K562 (cell line): ENCODE results near the gene FREM3. TPM values are rescaled to one million over a fixed set of nuclear protein-coding genes. Genes with fewer than 3 reads are reported as not detected.

Experiments used
- ATAC-seq: fragments of 200-7000 bp; cut with Tn5 transposase; 3 replicates; pipeline ENCODE4 v1.9.1; 2020; ENCODE audit warnings: moderate library complexity
- BruUV-seq: library from RNA; stranded (reverse); fragments of 400-500 nt; replicated peaks from 2 replicates; lab custom pipeline; 2021; lab: Mats Ljungman, UMichigan
- CTCF ChIA-PET: fragments of 300-600 bp; formaldehyde crosslinking; extraction: SDS; loops from one replicate; lab custom pipeline; 2021; ENCODE audit warnings: low intra/inter-chr PET ratio; lab: Yijun Ruan, JAX
- POLR2A ChIA-PET: fragments of 300-600, 350-650 bp; sonication (Branson Sonifier 250); formaldehyde crosslinking; extraction: SDS; loops from one replicate; lab custom pipeline; 2021; ENCODE audit warnings: antibody characterized with exemption, inconsistent platforms; lab: Yijun Ruan, JAX
- DNase-seq, 4 experiments: peaks; one replicate each; pipeline versions ENCODE4 v3.0.0 to v3.0.0-alpha.2; 2011 to 2018; ENCODE audit warnings: low spot score in 3 of 4, mixed read lengths in 3 of 4; ENCODE audit errors: extremely low read depth in 1 of 4
- FAIRE-seq: peaks from 2 replicates; lab custom pipeline; 2011; peaks lifted over from hg19 to GRCh38; lab: Jason Lieb, UNC
- H2AFZ ChIP-seq: 2 replicates; pipeline ENCODE4 v1.6.0; 2011; ENCODE audit warnings: low read depth, low read length, control low read depth, inconsistent platforms
- H3K27ac ChIP-seq: fragments of 200-600 bp; 3 replicates; pipeline ENCODE4 v1.8.0; 2011; ENCODE audit warnings: low read depth, mild to moderate bottlenecking, control low read depth, inconsistent platforms, low read length, moderate library complexity, mixed read lengths; ENCODE audit errors: extremely low read depth
- H3K27me3 ChIP-seq, 2 experiments: fragments of 300-600 bp in 1 of 2; 2 replicates in 1 of 2; 3 replicates in 1 of 2; pipeline versions ENCODE4 v1.6.0 to v1.8.0; 2011; ENCODE audit warnings: inconsistent platforms in 2 of 2, low read length in 2 of 2, mild to moderate bottlenecking in 1 of 2, mixed read lengths in 1 of 2, moderate library complexity in 1 of 2; ENCODE audit not compliant: control insufficient read depth in 2 of 2, insufficient read depth in 2 of 2
- H3K36me3 ChIP-seq: fragments of 300-600 bp; 3 replicates; pipeline ENCODE4 v1.8.0; 2011; ENCODE audit warnings: mild to moderate bottlenecking, low read length, inconsistent platforms; ENCODE audit not compliant: control insufficient read depth, insufficient read depth
- H3K4me1 ChIP-seq, 2 experiments: fragments of 200-600 bp in 1 of 2; replicated peaks in 1 of 2; 2 replicates in 1 of 2; 3 replicates in 1 of 2; pipeline versions ENCODE4 v1.5.1 to v1.8.0; 2011; ENCODE audit warnings: inconsistent platforms in 2 of 2, low read length in 2 of 2, mild to moderate bottlenecking in 1 of 2, mixed read lengths in 1 of 2, moderate library complexity in 1 of 2; ENCODE audit not compliant: control insufficient read depth in 2 of 2, insufficient read depth in 2 of 2
- H3K4me2 ChIP-seq: 2 replicates; pipeline ENCODE4 v1.6.1; 2011; ENCODE audit warnings: low read length, control low read depth, inconsistent platforms, mixed read lengths; ENCODE audit not compliant: insufficient read depth
- H3K4me3 ChIP-seq: fragments of 200-600 bp; sonication (generic), shearing (Covaris generic); 2 replicates; pipeline ENCODE4 v1.5.1; 2016; ENCODE audit warnings: control low read depth, inconsistent platforms
- H3K79me2 ChIP-seq: fragments of 200-600 bp; 3 replicates; pipeline ENCODE4 v1.8.0; 2011; ENCODE audit warnings: low read length, inconsistent platforms; ENCODE audit not compliant: control insufficient read depth, insufficient read depth
- H3K9ac ChIP-seq, 2 experiments: 2 replicates each; pipeline versions ENCODE4 v1.6.0 to v1.6.1; 2011; ENCODE audit warnings: low read depth in 2 of 2, low read length in 2 of 2, control low read depth in 1 of 2, inconsistent platforms in 1 of 2, mild to moderate bottlenecking in 1 of 2, mixed read lengths in 1 of 2; ENCODE audit not compliant: insufficient read depth in 1 of 2
- H3K9me1 ChIP-seq: one replicate; pipeline ENCODE4 v1.6.0; 2011; ENCODE audit warnings: inconsistent platforms, mild to moderate bottlenecking, low read length, moderate library complexity; ENCODE audit not compliant: control insufficient read depth, insufficient read depth
- H3K9me3 ChIP-seq: replicated peaks from 2 replicates; pipeline ENCODE4 v1.5.1; 2011; ENCODE audit warnings: low read depth, low read length, inconsistent platforms; ENCODE audit not compliant: control insufficient read depth, insufficient read depth
- H4K20me1 ChIP-seq: replicated peaks from 2 replicates; pipeline ENCODE4 v1.6.1; 2011; ENCODE audit warnings: low read length, inconsistent platforms, mixed read lengths; ENCODE audit not compliant: control insufficient read depth, insufficient read depth
- ESRRA ChIP-seq: fragments of 450-650 bp; IDR thresholded peaks from 2 replicates; pipeline ENCODE4 v1.6.1; 2014; ENCODE audit warnings: low read depth, mild to moderate bottlenecking, moderate library complexity, borderline replicate concordance
- KDM1A ChIP-seq, 2 experiments: fragments of 450-650 bp; IDR thresholded peaks; 2 replicates each; pipeline ENCODE4 v1.6.1; 2016; ENCODE audit warnings: mild to moderate bottlenecking in 2 of 2
- POLR2AphosphoS5 ChIP-seq: IDR thresholded peaks from 2 replicates; pipeline ENCODE4 v1.6.1; 2011; ENCODE audit warnings: mild to moderate bottlenecking, low read depth, low read length, moderate library complexity; ENCODE audit not compliant: control insufficient read depth, insufficient read depth
- ZNF354B ChIP-seq: fragments of 250-450 bp; sonication (Bioruptor Pico); IDR thresholded peaks from 2 replicates; pipeline ENCODE4 v1.4.0; 2020
- WGBS: fragments of 100-300 bp; shearing (Covaris generic); methylation state at CpG from one replicate; pipeline ENCODE4 v1.1.6; 2016; ENCODE audit warnings: low coverage, mixed read lengths; ENCODE audit not compliant: insufficient coverage; ENCODE audit errors: missing lambda C conversion rate; 5-methylcytosine and 5-hydroxymethylcytosine counted together
- in situ Hi-C: fragments of 300-500 bp; cut with MboI; formaldehyde crosslinking; loops from 4 replicates; pipeline ENCODE4 v1.15.0; 2018; ENCODE audit warnings: inconsistent platforms, mixed read lengths
- intact Hi-C: fragments of 100-400 bp; cut with micrococcal nuclease; formaldehyde crosslinking; loops from 2 replicates; pipeline ENCODE4 v1.14.2; 2022
- polyA plus RNA-seq, 8 experiments: library from polyadenylated mRNA; depleted of rRNA in 4 of 8; stranded (reverse) in 5 of 8; unstranded in 3 of 8; fragments of >200 nt; fragmentation: Nextera tagmentation in 2 of 8; fragmentation: Illumina TruSeq in 1 of 8; extraction: Ambion mirVana in 2 of 8; extraction: Trizol in 1 of 8; gene quantifications; 2 replicates each; pipeline versions ENCODE4 v1.2.1 to v1.2.3, GENCODE V29; 2011 to 2014; ENCODE audit warnings: inconsistent platforms in 1 of 8, missing spikeins in 1 of 8
- total RNA-seq, 7 experiments: library from RNA; depleted of rRNA in 6 of 7; stranded (reverse); fragments of >200 nt in 6 of 7; fragmentation: Illumina TruSeq in 2 of 7; extraction: Trizol in 2 of 7; gene quantifications; 2 replicates each; pipeline versions ENCODE4 v1.2.1 to v1.2.3, GENCODE V29; 2011 to 2021; ENCODE audit warnings: low replicate concordance in 1 of 7
- TF ChIP-seq, protein P1 (sequence below), 2 experiments: fragments of 450-650 bp; formaldehyde crosslinking in 1 of 2; IDR thresholded peaks; 2 replicates each; pipeline versions ENCODE4 v1.4.0 to v1.6.1; 2014 to 2020; ENCODE audit warnings: mild to moderate bottlenecking in 2 of 2, borderline replicate concordance in 1 of 2, low read depth in 1 of 2

The FREM3 gene
- total and polyA plus RNA-seq, 9 of the 15 experiments (the other 6 are each of a cell fraction or from before 2014, with no cell fraction given), result not detected

DNA sequence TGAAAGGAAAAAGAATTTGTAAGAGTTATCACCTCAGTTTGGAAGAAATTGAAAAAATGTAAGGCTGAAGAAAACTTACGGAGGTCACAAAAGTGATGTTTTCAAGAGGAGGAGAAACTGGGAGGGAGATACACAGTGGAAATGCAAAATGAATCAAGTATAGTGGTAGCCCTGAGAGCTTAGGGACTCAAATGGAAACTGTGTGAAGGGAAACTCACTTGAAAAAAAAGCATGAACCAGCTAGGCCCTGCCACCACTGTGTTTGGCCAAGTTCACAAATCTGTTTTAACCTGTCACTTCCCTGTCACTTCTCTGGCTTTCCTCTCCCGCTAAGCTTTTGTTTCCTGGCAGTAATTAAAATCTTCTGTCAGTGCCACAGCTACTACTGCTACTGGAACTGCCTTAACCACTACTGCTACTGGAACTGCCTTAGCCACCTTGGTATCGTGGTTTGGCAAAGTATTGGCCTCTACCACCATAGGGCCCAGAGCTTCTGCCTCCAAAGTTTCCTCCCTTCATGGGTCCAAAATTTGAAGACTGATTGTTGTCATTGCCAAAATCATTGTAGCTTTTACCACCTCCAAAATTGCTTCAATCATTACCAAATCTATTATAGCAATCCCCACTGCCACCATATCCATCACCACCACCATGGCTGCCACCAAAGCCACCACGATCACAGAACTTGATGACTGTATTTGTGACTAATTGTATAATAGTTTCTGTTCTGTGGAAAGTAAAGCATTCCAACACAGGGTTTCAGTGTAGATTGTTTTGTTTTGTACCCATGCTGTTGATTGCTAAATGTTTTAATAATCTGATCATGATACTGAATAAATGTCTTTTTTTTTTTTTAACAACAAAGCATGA, 145.5 kb downstream of the FREM3 start:
- POLR2A ChIA-PET, result no interaction called here
- Histone ChIP-seq H3K4me3 (no peak overlapping the region), H3K9me1 (no peaks in the 10 kb centered on the region), H3K4me1 (no peaks in the 10 kb centered on the region), H3K36me3 (peaks cover 40% of the 10 kb centered on the region), H3K79me2 (no peaks in the 10 kb centered on the region), H3K27me3 (no peaks in the 10 kb centered on the region), H3K9ac (no peak overlapping the region), H3K4me2 (no peak overlapping the region), H4K20me1 (no peaks in the 10 kb centered on the region), H3K27ac (no peak overlapping the region), H2AFZ (no peak overlapping the region), H3K9me3 (no peaks in the 10 kb centered on the region)
- no TSS peak for BruUV-seq
- peak; percentile 6 for FAIRE-seq
- TF ChIP-seq POLR2AphosphoS5, result 0 out of 2 replicates have a peak, but pooled peaks have one; percentile 12
- TF ChIP-seq KDM1A (IDR thresholded peaks at IDR 0.05), result no peak
- no peak for ATAC-seq
- CTCF ChIA-PET, result interaction anchor here (0.6 kb wide), 1 partner anchor 77 kb away, joined by 3 read pairs; no protein-coding TSS in a partner anchor
- intact Hi-C loops, result no loop called here
- WGBS, result 73% methylated on average over 4 of the region's 4 CpGs
- no peak for DNase-seq
- in situ Hi-C loops, result no loop called here

DNA sequence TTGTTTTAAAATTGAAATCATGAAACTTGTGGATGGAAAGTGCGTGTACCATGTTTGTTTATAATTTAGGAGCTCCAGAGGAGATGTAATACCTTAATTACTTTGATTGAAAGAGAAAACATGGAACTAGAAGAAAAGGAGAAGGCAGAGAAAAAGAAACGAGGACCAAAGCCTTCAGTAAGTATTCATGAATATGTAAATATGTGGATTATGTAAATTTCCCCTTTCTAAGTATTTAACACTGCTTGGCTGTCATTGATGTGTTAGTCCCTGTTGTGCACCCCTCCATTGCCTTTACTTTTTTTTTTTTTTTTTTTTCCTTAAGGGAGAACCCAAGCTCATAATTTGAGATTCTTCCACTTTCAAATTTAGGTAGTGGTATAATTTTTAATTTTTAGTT, 150.5 kb downstream of the FREM3 start:
- intact Hi-C loops, result no loop called here
- H3K9ac ChIP-seq, result no peak overlapping the region
- no peak overlapping the region for H3K4me3 ChIP-seq
- ChIA-PET CTCF (no interaction called here), POLR2A (no interaction called here)
- no peak overlapping the region for H3K27ac ChIP-seq
- no peak overlapping the region for H2AFZ ChIP-seq
- H3K4me1 ChIP-seq, result no peaks in the 10 kb centered on the region
- in situ Hi-C loops, result no loop called here
- 86% methylated on average over 2 of the region's 2 CpGs for WGBS
- no TSS peak for BruUV-seq
- ATAC-seq, result no peak
- no peaks in the 10 kb centered on the region for H3K9me1 ChIP-seq
- H3K27me3 ChIP-seq, result no peaks in the 10 kb centered on the region
- H3K79me2 ChIP-seq, result no peaks in the 10 kb centered on the region
- DNase-seq, result no peak
- no peak for FAIRE-seq
- no peaks in the 10 kb centered on the region for H4K20me1 ChIP-seq
- H3K36me3 ChIP-seq, result peaks cover 87% of the 10 kb centered on the region
- no peaks in the 10 kb centered on the region for H3K9me3 ChIP-seq
- no peak overlapping the region for H3K4me2 ChIP-seq
- TF ChIP-seq ESRRA, result no peak
- TF ChIP-seq, protein P1, sequence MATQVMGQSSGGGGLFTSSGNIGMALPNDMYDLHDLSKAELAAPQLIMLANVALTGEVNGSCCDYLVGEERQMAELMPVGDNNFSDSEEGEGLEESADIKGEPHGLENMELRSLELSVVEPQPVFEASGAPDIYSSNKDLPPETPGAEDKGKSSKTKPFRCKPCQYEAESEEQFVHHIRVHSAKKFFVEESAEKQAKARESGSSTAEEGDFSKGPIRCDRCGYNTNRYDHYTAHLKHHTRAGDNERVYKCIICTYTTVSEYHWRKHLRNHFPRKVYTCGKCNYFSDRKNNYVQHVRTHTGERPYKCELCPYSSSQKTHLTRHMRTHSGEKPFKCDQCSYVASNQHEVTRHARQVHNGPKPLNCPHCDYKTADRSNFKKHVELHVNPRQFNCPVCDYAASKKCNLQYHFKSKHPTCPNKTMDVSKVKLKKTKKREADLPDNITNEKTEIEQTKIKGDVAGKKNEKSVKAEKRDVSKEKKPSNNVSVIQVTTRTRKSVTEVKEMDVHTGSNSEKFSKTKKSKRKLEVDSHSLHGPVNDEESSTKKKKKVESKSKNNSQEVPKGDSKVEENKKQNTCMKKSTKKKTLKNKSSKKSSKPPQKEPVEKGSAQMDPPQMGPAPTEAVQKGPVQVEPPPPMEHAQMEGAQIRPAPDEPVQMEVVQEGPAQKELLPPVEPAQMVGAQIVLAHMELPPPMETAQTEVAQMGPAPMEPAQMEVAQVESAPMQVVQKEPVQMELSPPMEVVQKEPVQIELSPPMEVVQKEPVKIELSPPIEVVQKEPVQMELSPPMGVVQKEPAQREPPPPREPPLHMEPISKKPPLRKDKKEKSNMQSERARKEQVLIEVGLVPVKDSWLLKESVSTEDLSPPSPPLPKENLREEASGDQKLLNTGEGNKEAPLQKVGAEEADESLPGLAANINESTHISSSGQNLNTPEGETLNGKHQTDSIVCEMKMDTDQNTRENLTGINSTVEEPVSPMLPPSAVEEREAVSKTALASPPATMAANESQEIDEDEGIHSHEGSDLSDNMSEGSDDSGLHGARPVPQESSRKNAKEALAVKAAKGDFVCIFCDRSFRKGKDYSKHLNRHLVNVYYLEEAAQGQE (IDR thresholded peaks at IDR 0.05; ENCODE audit: borderline replicate concordance), result no peak
- TF ChIP-seq, protein P1 (CRISPR knock-in tag; IDR thresholded peaks at IDR 0.05; ENCODE audit: low read depth), result no peak
- TF ChIP-seq ZNF354B (CRISPR knock-in tag), result no peak
